CD4-positive, alpha-beta T cell (primary cell): ENCODE results near the gene SH3YL1. TPM values are rescaled to one million over a fixed set of nuclear protein-coding genes. Genes with fewer than 3 reads are reported as not detected.
A peak's percentile ranks its signal among the peaks of the same experiment; 100 is the strongest.

ENCODE experiments used
- ATAC-seq: fragments of 200-7000 bp; cut with Tn5 transposase; one replicate; pipeline ENCODE4 v1.10.0; 2022; ENCODE audit warnings: mild to moderate bottlenecking; ENCODE audit not compliant: poor library complexity
- CTCF ChIA-PET: fragments of 350-600 bp; sonication (Branson Sonifier 250); formaldehyde crosslinking; loops from one replicate; lab custom pipeline; 2021; ENCODE audit warnings: antibody characterized with exemption, inconsistent platforms; lab: Charles Lee
- POLR2A ChIA-PET: fragments of 350-600 bp; sonication (Branson Sonifier 250); formaldehyde crosslinking; loops from one replicate; lab custom pipeline; 2021; ENCODE audit warnings: antibody characterized with exemption, inconsistent platforms; lab: Charles Lee
- DNase-seq, 14 experiments: peaks; one replicate each; pipeline ENCODE4 v3.0.0-alpha.2; 2013 to 2020; ENCODE audit warnings: mixed read lengths in 2 of 14
- H3K27ac ChIP-seq, 2 donors: one replicate each; pipeline versions ENCODE4 v1.5.1 to v1.7.0; 2013; ENCODE audit warnings: low read length in 2 of 2, low read depth in 1 of 2, mild to moderate bottlenecking in 1 of 2
- H3K27me3 ChIP-seq, 2 experiments: 1 replicate in 1 of 2; 2 replicates in 1 of 2; pipeline versions ENCODE4 v1.6.1 to v1.7.0; 2013; ENCODE audit warnings: low read length in 2 of 2, control low read depth in 1 of 2, mild to moderate bottlenecking in 1 of 2, moderate library complexity in 1 of 2; ENCODE audit not compliant: insufficient read depth in 2 of 2, control insufficient read depth in 1 of 2
- H3K36me3 ChIP-seq: one replicate; pipeline ENCODE4 v1.6.1; 2013; ENCODE audit warnings: low read length, control low read depth; ENCODE audit not compliant: insufficient read depth
- H3K4me1 ChIP-seq: one replicate; pipeline ENCODE4 v1.6.1; 2013; ENCODE audit warnings: low read length, control low read depth; ENCODE audit not compliant: insufficient read depth
- H3K4me3 ChIP-seq: one replicate; pipeline ENCODE4 v1.5.1; 2013; ENCODE audit warnings: mild to moderate bottlenecking, low read length, moderate library complexity
- H3K9me3 ChIP-seq, 2 experiments: 1 replicate in 1 of 2; 2 replicates in 1 of 2; pipeline versions ENCODE4 v1.6.1 to v1.7.0; 2013; ENCODE audit warnings: low read length in 2 of 2, mild to moderate bottlenecking in 2 of 2, control low read depth in 1 of 2, moderate library complexity in 1 of 2; ENCODE audit not compliant: control insufficient read depth in 1 of 2, insufficient read depth in 1 of 2
- H3K27ac Mint-ChIP-seq: one replicate; pipeline ENCODE4 v1.8.0; 2020; ENCODE audit warnings: mixed read lengths
- H3K27me3 Mint-ChIP-seq: one replicate; pipeline ENCODE4 v1.8.0; 2021; ENCODE audit warnings: mixed read lengths
- H3K36me3 Mint-ChIP-seq: one replicate; pipeline ENCODE4 v1.8.0; 2021; ENCODE audit warnings: low read depth, mixed read lengths
- H3K4me1 Mint-ChIP-seq: one replicate; pipeline ENCODE4 v1.8.0; 2021; ENCODE audit warnings: low read depth, mixed read lengths
- H3K4me3 Mint-ChIP-seq: one replicate; pipeline ENCODE4 v1.8.0; 2020; ENCODE audit warnings: mild to moderate bottlenecking, mixed read lengths
- H3K9me3 Mint-ChIP-seq: one replicate; pipeline ENCODE4 v1.8.0; 2020; ENCODE audit warnings: mixed read lengths
- CTCF ChIP-seq: fragments of 200-600 bp; IDR thresholded peaks from one replicate; pipeline ENCODE4 v1.8.0; 2022; ENCODE audit warnings: antibody characterized with exemption, mild to moderate bottlenecking
- intact Hi-C, 2 experiments: fragments of 100-400 bp; cut with DNase I in 1 of 2; cut with micrococcal nuclease in 1 of 2; formaldehyde crosslinking; loops; one replicate each; pipeline versions ENCODE4 v1.15.1 to v1.9.0; 2023 to 2025; cut with DNase I, micrococcal nuclease
- total RNA-seq, 174 experiments: library from RNA in 2 of 174; stranded (reverse) in 2 of 174; gene quantifications; one replicate each; pipeline ENCODE4 v1.2.3 and lab custom pipeline; 2021 to 2026

Gene SH3YL1
- total RNA-seq, 2 experiments from 2014 or later: 59.7 to 61.9 TPM

- peaks cover 42% of the 10 kb centered on the region for H3K27me3 Mint-ChIP-seq
- DNase-seq (no peak), ATAC-seq (no peak)
- no peak overlapping the region for H3K27ac ChIP-seq
- H3K9me3 Mint-ChIP-seq: no peaks in the 10 kb centered on the region
- H3K4me3 ChIP-seq: no peak overlapping the region
- H3K4me3 Mint-ChIP-seq: no peak overlapping the region
- H3K4me1 ChIP-seq: peaks cover 17% of the 10 kb centered on the region
- H3K27ac Mint-ChIP-seq: no peak overlapping the region
- peaks cover 16% of the 10 kb centered on the region for H3K4me1 Mint-ChIP-seq
- intact Hi-C loops: no loop called here
- H3K9me3 ChIP-seq: peaks cover 0 to 5% of the 10 kb centered on the region in 2 experiments
- ChIA-PET CTCF (no interaction called here), POLR2A (interaction anchor here (0.7 kb wide), 1 partner anchor 25 kb away, joined by 3 read pairs; no protein-coding TSS in a partner anchor)
- peaks cover 7% of the 10 kb centered on the region for H3K36me3 Mint-ChIP-seq
- H3K27me3 ChIP-seq: peaks cover 37 to 40% of the 10 kb centered on the region in 2 experiments
- TF ChIP-seq CTCF: no peak
- H3K36me3 ChIP-seq: no peaks in the 10 kb centered on the region
Observed at GRCh38 chr2:286774-287392, 23.1 kb upstream of the SH3YL1 start.

- Mint-ChIP-seq H3K4me3 (peak overlapping the region; percentile 69), H3K9me3 (no peaks in the 10 kb centered on the region), H3K4me1 (peaks cover 16% of the 10 kb centered on the region), H3K27ac (no peak overlapping the region), H3K36me3 (peaks cover 15% of the 10 kb centered on the region), H3K27me3 (peaks cover 38% of the 10 kb centered on the region)
- ChIA-PET POLR2A (interaction anchor here (0.7 kb wide), 1 partner anchor 24 kb away, joined by 3 read pairs; no protein-coding TSS in a partner anchor), CTCF (interaction anchor here (0.6 to 0.8 kb wide), 2 partner anchors 9 to 39 kb away, joined by 3 read pairs; no protein-coding TSS in a partner anchor)
- Histone ChIP-seq H3K4me1 (peaks cover 17% of the 10 kb centered on the region), H3K27me3 (peaks cover 34% of the 10 kb centered on the region in 2 experiments), H3K4me3 (no peak overlapping the region), H3K36me3 (peaks cover 6% of the 10 kb centered on the region), H3K27ac (no peak overlapping the region), H3K9me3 (peaks cover 0 to 5% of the 10 kb centered on the region in 2 experiments)
- intact Hi-C loops: no loop called here
- DNase-seq (no peak), ATAC-seq (no peak)
- TF ChIP-seq CTCF: no peak
Observed at GRCh38 chr2:286035-286434, 22.2 kb upstream of the SH3YL1 start.

GRCh38 chr2:285531-285930, 21.7 kb upstream of the SH3YL1 start:
- no peak for TF ChIP-seq CTCF
- Mint-ChIP-seq H3K27me3 (peaks cover 33% of the 10 kb centered on the region), H3K4me1 (peaks cover 16% of the 10 kb centered on the region), H3K36me3 (peaks cover 20% of the 10 kb centered on the region), H3K9me3 (no peaks in the 10 kb centered on the region), H3K27ac (no peak overlapping the region), H3K4me3 (peak overlapping the region; percentile 69)
- no peak overlapping the region for H3K27ac ChIP-seq
- peaks cover 29 to 30% of the 10 kb centered on the region in 2 experiments for H3K27me3 ChIP-seq
- H3K4me3 ChIP-seq: no peak overlapping the region
- H3K36me3 ChIP-seq: peaks cover 11% of the 10 kb centered on the region
- intact Hi-C loops: no loop called here
- no peak for DNase-seq
- peaks cover 0 to 5% of the 10 kb centered on the region in 2 experiments for H3K9me3 ChIP-seq
- ChIA-PET CTCF (interaction anchor here (0.6 kb wide), 1 partner anchor 8 kb away, joined by 3 read pairs; no protein-coding TSS in a partner anchor), POLR2A (no interaction called here)
- no peak for ATAC-seq
- peaks cover 17% of the 10 kb centered on the region for H3K4me1 ChIP-seq
